Neural progenitor cell (in vitro differentiated cells): Measurements from ENCODE around the gene PCSK9.

Experiments used
- CTCF ChIP-seq: fragments of 200-600 bp; sonication (generic); IDR thresholded peaks from 2 replicates; pipeline ENCODE4 v1.5.1; 2017; ENCODE audit warnings: antibody characterized with exemption, mild to moderate bottlenecking
- EZH2phosphoT487 ChIP-seq: fragments of 200-600 bp; sonication (generic); IDR thresholded peaks from 2 replicates; pipeline ENCODE4 v1.6.1; 2017; ENCODE audit warnings: antibody characterized with exemption

- no peak for TF ChIP-seq CTCF
- TF ChIP-seq EZH2phosphoT487: no peak
These were observed 21.8 kb downstream of the PCSK9 start for GRCh38 chr1:55061000-55061705.
